ENCODE results near the gene UBXN2A.
"Not testable (repeated sequence)": the region's sequence is repeated elsewhere in the genome, so short reads cannot be mapped to it uniquely, and the experiment has no call there.

The UBXN2A gene

DNA sequence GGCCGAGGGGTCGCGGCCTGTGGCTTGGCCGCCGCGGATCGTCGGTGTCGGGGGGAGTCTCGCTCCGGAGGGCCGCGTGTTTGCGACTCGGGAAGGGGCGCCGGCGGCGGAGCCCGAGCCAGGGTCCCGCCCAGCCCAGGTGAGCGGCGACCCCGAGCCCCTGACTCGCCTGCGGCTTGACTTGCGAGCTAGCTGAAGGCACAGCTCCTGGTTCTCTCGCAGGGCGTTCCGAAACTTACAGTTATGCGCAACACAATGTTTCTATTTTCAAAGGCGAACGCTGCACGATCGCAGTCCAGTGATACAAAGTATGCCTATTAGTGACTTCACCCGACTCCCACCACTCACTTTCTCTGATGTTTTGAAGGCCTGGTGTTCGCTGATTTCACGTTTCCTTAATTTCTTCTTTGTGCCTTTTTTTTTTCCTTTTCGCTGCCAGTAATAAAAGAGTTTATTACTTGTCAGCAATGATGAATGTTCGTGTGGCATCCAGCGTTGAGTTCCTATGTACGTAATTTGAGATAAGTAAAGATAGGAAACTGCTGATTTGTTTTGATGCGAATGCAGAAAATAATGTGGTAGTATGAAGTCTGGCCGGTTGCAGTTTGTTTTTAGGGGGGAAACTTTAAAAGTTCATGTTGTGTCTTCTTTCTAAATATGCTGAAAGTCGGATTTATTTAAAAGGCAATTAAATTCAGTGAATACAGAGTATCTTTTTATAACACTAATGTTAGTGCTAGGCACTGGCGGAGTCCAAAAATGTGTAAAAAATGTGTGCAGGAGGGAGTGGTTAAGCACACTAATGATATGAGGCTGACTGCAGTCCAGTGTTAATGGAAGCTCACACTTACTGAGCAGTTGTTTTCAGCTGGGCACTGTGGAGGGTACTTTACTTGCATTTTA lies 706 bp downstream of the UBXN2A start:
- peak; percentile 35 for DNase-seq (ENCODE audit: low read depth)

DNA sequence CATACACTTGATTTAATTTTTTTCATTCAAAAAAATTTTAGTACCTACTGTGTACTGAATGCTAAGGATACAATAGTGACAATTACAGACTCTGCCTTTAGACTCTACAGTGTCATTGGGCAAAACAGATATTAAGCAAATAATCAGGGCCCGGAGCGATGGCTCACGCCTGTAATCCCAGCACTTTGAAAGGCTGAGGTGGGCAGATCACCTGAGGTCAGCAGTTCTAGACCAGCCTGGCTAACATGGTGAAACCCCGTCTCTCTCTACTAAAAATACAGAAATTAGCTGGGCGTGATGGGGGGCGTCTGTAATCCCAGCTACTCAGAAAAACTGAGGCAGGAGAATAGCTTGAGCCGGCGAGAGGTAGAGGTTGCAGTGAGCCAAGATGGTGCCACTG lies 1.4 kb downstream of the UBXN2A start:
- DNase-seq (ENCODE audit: low read depth) = no peak

DNA sequence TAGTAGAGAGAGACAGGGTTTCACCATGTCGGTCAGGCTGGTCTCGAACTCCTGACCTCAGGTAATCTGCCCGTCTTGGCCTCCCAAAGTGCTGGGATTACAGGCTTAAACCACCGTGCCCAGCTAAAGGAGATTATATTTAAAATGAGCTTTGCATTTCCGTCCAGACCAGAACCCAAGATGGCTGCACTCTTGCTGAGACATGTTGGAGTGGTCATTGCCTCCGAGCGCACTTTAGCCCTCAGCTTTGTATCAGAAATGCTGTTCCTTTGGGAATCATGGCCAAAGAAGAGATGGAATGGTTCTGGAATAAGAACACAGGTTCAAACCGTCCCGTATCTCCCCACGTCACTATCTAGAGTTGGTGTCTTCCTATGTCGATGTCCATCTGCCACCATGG lies 3.4 kb downstream of the UBXN2A start:
- no peak for DNase-seq (ENCODE audit: low read depth)

DNA sequence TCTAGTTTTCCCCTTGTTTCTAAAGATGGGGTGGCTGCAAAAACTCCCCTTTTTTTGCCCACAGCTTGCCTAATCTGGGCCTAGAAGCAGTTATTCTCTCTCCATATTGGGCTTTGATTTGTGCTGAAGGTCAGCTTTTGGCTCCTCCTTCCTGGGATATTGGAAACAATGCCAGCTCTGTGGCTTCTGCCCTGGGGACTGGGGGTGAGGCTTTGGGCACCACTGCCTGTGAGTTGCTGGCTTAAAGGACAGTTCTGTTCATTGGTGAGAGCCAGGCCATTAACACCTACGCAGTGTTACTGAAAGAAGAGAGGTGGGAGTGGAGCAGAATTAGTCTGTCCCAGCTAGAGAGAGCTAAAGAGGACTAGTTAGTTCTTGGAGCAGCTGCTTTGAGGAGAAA lies 4.3 kb downstream of the UBXN2A start:
- no peak for DNase-seq (ENCODE audit: low read depth)

DNA sequence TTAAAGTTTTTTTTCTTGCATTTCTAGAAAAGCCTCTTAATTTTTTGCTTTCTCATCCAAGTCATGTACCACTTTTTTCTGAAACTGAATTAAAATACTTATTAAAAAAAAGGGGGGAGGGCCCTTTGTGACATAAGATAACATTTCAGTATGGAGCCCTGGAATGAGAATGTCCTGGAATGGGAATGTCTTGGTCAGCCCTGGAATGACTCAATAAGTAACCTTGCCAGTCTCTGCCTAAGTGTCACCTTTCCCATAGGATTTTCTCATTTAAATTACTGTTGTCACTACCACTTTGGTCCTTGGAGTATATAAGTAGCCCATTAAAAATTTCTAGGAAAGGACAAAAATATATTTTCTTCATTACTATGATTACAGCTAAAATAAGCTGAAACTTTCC lies 4.7 kb downstream of the UBXN2A start:
- DNase-seq (ENCODE audit: low read depth) = no peak

DNA sequence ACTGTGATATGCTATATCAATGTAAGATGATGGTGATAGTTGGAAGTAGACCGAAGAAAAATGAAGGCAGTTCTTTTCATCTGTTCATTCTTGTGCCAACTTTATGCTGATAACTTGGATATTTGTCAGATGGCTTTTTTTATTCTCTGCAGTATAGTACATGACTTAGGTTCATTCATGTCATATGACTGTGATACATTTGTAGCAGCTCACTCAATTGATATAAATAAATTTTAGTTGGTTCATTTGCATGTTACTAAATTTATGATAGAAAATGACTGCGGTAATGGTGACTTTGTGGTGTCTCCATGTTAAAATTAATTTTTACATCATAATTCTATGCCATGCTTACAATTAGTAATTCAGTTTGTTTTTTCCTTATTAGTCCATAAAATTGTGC lies 7.1 kb downstream of the UBXN2A start:
- DNase-seq (ENCODE audit: low read depth) = no peak

DNA sequence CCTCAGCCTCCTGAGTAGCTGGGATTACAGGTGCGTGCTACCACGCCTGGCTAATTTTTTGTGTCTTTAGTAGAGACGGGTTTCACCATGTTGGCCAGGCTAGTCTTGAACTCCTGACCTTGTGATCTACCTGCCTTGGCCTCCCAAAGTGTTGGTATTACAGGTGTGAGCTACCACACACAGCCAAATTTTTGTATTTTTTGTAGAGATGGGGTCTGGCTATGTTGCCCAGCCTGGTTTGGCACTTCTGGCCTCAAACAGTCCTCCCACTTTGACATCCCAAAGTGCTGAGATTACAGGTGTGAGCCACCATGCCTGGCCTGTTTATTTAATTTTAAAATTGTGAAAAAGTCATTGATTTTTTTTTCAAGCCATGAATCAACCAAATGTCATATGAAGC lies 12.3 kb downstream of the UBXN2A start:
- not testable (repeated sequence) for DNase-seq (ENCODE audit: low read depth)

DNA sequence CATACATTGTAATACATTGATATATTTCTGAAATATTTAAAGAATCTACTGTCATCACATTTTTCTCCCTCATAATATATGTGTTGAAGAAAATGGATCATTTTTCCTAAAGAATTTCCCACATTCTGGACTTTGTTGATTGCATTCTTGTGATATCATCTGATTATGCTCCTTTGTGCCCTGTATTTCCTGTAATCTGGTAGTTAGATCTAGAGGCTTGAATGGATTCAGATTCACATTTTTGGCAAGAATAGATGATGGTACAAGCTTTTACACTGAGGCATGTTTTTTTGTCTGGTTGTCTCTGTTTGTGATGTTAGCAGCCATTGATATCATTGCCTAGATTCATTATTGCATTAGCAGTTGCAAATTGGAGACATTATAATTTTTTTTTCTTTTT lies 13.4 kb downstream of the UBXN2A start:
- no peak for DNase-seq (ENCODE audit: low read depth)

DNA sequence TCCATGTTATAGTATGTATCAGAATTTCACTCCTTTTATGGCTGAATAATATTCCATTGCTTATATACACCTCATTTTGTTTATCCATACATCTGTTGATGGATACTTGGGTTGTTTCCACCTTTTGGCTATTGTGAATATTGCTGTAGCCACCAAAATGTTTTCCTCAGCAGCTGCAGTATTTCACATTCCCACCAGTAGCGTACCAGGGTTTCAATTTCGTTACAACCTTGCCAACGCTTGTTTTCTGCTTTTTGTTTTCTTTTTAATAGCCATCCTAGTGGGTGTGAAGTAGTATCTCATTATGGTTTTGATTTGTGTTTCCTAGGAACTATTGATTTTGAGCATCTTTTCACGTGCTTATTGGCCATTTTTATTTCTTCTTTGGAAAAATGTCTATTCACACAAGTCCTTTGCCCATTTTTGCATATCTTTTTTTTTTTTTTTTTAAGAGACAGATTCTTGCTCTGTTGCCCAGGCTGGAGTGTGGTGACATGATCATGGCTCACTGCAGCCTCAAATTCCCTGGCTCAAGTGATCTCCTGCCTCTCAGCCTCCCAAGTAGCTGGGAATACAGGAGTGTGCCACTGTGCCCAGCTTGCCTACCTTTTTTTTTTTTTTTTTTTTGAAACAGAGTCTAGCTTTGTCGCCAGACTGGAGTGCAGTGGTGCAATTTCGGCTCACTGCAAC lies 14.2 kb downstream of the UBXN2A start:
- no peak for DNase-seq (ENCODE audit: low read depth)

DNA sequence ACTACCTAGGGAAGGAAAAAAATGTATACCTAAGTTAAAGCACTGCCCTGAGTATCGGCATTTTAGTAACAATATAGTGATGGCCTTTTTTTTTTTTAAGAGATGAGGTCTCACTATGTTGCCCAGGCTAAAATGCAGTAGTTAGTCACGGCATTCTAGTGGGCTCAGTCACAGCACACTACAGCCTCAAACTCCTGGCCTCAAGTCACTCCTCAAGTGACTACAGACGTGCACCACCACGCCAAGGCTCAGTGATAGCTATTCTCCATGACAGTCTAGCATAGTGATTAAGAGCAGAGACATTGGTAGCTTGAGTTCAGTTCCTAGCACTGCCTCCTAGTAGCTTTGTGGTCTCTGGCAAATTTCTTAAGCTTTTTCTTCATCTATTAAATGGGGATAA lies 27.6 kb downstream of the UBXN2A start:
- no peak for DNase-seq (ENCODE audit: low read depth)

DNA sequence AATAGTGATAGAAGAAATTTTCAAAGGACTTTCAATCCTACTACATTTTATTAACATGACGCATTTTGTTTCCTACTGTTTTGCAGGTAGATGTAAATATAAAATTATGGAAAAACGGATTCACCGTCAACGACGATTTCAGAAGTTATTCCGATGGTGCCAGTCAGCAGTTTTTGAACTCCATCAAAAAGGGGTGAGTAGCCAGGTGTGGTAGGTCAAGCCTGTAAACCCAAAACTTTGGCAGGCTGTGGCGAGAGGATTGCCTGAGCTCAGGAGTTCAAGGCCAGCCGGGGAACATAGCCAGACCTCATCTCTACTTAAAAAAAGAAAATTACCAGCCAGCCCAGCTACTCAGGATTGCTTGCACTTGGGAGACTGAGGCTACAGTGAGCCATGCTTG lies 36.6 kb downstream of the UBXN2A start:
- no peak for DNase-seq (ENCODE audit: low read depth)

DNA sequence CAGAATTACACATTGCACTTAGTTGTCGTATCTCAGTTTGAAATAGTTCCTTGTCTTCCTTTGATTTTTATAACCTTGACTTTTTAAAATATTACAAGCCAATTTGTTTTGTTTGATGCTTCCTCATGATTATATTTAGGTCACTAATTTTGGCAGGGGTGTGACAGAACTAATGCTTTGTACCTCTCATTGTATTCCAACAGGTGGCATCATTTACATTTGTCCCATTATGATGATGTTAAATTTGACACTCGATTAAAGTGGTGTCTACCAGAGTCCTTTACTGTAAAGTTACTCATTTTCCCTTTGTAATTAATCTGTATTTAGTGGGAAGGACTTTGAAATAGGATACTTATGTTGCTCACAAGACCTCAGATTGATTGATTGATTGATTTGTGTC lies 48.1 kb downstream of the UBXN2A start:
- DNase-seq (ENCODE audit: low read depth) = no peak

DNA sequence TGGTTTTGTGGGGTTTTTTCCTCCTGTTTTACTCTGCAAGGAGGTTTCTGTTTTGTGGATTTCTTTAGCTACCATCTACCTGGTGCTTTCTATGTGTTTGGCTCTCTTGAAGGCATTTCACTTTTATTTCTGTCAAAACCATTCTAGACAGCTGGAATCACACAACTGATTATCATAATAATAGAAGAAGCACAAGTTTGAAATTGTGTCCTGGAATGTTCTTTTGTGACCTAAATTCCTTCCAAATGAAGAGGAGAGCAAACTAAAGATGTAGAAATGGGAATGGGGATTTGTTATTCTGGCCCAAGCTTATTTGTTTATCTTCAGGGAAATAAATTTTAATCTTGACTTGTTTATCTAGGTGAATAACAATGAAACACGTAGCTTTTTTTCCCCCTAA lies 52.7 kb downstream of the UBXN2A start:
- no peak for DNase-seq (ENCODE audit: low read depth)

DNA sequence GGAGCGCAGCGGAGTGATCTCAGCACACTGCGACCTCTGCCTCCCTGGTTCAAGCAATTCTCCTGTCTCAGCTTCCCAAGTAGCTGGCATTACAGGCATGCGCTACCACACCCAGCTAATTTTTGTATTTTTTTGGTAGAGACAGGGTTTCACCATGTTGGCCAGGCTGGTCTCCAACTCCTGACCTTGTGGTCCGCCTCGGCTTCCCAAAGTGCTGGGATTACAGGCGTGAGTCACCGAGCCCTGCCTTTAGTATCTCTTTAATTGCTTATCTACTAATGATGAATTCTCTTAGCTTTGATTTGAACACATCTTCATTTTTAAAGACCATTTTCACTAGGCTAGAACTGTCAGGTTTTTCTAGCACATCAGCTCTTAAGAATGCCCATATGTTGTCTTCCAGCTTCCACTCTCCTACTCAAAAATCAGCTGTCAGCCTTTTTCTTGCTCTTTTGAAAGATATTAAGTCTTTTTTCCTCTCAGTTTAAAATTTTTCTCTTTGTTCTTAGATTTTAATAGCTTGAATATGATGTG lies 53.5 kb downstream of the UBXN2A start:
- no peak for DNase-seq (ENCODE audit: low read depth)

DNA sequence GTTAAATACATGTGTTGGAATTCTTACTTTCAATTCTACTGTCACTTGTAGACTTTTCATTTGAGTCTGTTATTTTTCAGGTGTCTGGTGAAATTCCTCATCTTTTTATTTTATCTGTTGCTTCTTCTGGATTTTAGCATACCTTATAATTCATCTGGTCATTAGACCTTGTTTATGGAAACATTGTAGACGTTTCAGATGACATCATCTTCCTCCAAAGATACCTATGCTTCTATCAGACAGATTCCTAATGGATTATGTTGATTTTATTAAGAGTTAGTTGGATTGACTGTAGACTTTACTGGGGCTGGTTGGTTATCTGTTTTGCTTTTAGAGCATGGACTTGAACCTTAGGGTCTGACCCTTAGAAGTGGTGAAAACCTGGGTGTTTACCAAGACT lies 54.3 kb downstream of the UBXN2A start:
- DNase-seq (ENCODE audit: low read depth) = no peak

DNA sequence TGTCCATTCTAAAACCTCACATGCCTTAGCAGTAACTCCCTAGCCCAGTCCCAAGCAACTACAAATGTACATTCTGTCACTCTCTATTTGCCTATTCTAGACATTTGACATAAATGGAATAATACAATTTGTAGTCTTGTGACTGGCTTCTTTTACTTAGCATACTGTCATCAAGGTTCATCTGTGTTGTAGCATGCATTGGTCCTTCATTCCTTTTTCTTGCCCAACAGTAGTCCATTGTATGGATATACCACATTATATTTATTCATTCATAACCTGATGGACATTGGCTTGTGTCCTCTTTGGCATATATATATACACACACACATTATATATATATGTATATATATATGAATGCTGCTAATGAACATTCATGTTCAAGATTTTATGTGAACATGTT lies 67.4 kb downstream of the UBXN2A start:
- DNase-seq (ENCODE audit: low read depth) = no peak

DNA sequence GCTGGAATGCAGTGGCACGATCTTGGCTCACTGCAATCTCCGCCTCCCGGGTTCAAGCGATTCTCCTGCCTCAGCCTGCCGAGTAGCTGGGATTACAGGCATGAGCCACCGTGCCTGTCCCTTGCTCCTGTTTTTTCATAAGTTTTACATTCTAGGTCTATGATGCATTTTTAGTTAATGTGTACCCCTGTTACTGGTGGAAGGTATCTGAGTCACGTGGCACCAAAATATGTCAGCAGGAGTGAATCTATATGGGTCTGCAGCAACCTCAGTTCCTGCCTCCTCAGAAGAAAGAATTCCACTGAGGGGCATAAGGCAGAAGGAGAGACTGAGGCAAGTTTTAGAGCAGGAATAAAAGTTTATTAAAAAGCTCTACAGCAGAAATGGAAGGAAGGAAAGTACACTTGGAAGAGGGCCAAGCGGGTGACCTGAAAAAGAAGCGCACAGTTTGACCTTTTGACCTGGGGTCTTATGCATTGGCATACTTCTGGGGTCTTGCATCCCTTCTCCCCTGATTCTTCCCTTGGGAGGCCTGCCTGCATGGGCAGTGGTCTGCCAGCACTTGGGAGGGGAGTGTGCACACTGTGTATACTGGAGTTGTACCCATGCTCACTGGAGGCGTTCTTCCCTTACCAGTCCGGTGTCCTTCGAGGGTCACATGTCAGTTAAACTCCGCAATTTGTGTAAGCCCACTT lies 68.6 kb downstream of the UBXN2A start:
- no peak for DNase-seq (ENCODE audit: low read depth)

DNA sequence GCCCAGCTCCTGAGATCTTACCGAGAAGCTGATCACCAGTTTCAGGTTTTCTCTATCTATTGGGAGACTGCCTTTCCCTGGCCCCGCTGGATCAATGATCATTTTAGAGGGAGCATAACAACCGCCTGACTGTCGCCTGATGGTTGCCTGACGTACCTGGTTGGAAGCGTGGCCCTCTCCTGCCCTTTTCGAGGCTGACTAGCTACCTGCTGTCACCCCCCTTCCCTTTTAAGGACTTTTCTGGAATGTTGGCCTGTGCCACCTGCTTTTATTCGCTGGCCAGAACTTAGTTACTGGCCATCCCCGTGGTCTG lies 69.1 kb downstream of the UBXN2A start:
- no peak for DNase-seq (ENCODE audit: low read depth)

DNA sequence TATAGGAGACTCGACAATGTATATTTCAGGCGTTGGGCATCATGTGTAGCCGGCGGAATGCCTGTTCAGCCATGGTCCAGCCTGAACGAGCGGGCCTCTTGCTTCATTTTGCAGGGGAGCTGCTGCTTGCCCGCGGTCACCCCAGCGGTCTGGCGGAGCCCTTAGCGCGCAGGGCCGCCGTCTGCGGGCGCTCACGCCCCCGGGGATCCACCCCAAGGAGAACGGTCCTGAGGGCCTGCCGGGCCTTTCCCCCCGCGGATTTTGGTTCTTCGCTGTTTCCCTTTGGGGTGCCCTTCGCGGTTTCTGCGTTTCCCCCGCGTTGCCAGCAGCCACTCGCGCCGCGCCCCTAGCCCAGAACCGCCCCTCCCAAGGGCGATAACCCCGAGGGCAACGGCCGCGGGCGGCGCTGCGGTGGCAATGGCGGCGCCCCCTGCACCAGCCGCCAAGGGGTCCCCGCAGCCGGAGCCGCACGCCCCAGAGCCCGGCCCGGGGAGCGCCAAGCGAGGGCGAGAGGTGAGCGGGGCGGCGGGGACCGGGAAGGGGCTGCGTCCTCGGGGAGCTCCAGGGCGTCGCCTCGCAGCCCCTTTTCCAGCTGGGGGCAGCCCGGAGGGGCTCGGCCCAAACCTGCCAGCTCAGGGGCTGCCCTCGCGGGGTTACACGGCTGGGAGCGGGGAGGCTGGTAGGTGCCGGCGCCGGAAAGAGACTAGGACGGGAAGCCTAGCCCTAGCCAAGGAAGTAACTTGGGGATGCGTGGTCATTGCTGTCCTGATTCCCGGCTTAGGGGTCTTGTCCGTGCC lies 69.6 kb downstream of the UBXN2A start, which contains the start of gene MFSD2B:
Gene MFSD2B (plus strand): TSS at position 406 of the 797 bp plus-strand sequence. CDS start 12 bp downstream, at position 418.
- no peak for DNase-seq (ENCODE audit: low read depth)

DNA sequence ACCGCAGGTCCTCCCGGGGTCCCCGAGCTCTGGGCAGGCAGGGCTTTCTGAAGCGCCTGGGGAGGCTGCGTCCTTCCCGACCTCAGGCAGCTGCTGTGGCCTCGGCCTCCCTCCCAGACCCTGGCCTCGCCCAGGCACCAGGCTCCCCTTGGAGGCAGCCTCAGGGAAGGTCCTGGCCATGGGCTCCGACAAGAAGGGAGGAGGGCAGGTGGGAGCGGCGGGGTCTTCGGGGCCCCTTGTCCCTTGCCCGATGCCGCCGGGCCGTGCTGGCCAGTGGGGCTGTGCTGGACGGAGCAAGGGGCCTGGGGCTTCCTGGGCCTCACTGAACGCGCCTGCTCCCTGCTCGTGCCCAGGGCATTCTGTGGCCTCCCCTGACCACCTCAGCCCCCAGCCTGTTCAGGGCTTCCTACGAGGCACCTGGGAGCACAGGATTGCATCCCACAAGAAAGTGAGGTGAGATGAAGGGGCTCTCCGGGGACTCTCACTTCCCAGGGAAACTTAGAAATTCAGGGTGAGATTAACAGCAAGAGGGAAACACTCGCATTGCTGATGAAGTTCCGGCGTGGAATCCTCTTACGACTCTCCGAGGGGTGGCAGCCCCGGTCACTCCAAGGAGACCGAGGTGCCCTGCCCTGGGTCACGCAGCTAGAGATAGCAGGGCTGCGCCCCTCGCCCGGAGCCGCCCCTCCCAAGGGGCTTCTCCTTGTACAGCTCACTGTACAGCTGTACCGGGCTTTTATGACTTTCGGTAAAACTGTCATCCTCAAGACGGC lies 70.4 kb downstream of the UBXN2A start:
- no peak for DNase-seq (ENCODE audit: low read depth)

All from stimulated activated CD4-positive, alpha-beta T cell treated with anti-CD3 and anti-CD28 coated beads, Interleukin-2, amount 100 ng/mL, for 4 hours (primary cell).